Measurements from ENCODE around the gene POLN. TPM values are rescaled to one million over a fixed set of nuclear protein-coding genes. Genes with fewer than 3 reads are reported as not detected.
"Not testable (repeated sequence)": the region's sequence is repeated elsewhere in the genome, so short reads cannot be mapped to it uniquely, and the experiment has no call there.

The POLN gene
- polyA plus RNA-seq, 10 donors = 1.6 to 4.8 (median 2.4) TPM

GRCh38 chr4:2275546-2276251, 33.8 kb upstream of the POLN start:
- no peak for DNase-seq

GRCh38 chr4:2275044-2275397, 33.1 kb upstream of the POLN start:
- DNase-seq = not testable (repeated sequence)

GRCh38 chr4:2274320-2275043, 32.6 kb upstream of the POLN start:
- no peak for DNase-seq

- DNase-seq = no peak
These were observed 31.9 kb upstream of the POLN start for GRCh38 chr4:2273657-2274319.

GRCh38 chr4:2273221-2273620, 31.3 kb upstream of the POLN start:
- no peak for DNase-seq

GRCh38 chr4:2272828-2273120, 30.9 kb upstream of the POLN start:
- DNase-seq = no peak

- no peak for DNase-seq
These were observed 30.3 kb upstream of the POLN start for GRCh38 chr4:2272026-2272827.

GRCh38 chr4:2271279-2272025, 29.5 kb upstream of the POLN start:
- no peak for DNase-seq

- no peak for DNase-seq
These were observed 28.6 kb upstream of the POLN start for GRCh38 chr4:2270341-2271165.

- DNase-seq = no peak
These were observed 27.8 kb upstream of the POLN start for GRCh38 chr4:2269618-2270163.

GRCh38 chr4:2269206-2269531, 27.2 kb upstream of the POLN start:
- peak in 1 of 3 donors; percentile 34 for DNase-seq

- DNase-seq = no peak
These were observed 26.7 kb upstream of the POLN start for GRCh38 chr4:2268357-2269205.

GRCh38 chr4:2267841-2268240, 25.9 kb upstream of the POLN start:
- DNase-seq = no peak

- DNase-seq = no peak
These were observed 25.4 kb upstream of the POLN start for GRCh38 chr4:2267320-2267811.

- DNase-seq = no peak
These were observed 24.9 kb upstream of the POLN start for GRCh38 chr4:2266821-2267220.

- DNase-seq = peak in 2 of 3 donors; percentile 69 to 81
These were observed 24.3 kb upstream of the POLN start for GRCh38 chr4:2266181-2266580.

GRCh38 chr4:2265113-2266110, 23.5 kb upstream of the POLN start:
- DNase-seq = no peak

GRCh38 chr4:2264481-2265041, 22.6 kb upstream of the POLN start:
- DNase-seq = no peak
